CD4-positive, alpha-beta T cell (primary cell): ENCODE results near the gene LRRC75B. TPM values are rescaled to one million over a fixed set of nuclear protein-coding genes. Genes with fewer than 3 reads are reported as not detected.

Experiments
- ATAC-seq: fragments of 200-7000 bp; cut with Tn5 transposase; one replicate; pipeline ENCODE4 v1.10.0; 2022; ENCODE audit warnings: mild to moderate bottlenecking; ENCODE audit not compliant: poor library complexity
- CTCF ChIA-PET: fragments of 350-600 bp; sonication (Branson Sonifier 250); formaldehyde crosslinking; loops from one replicate; lab custom pipeline; 2021; ENCODE audit warnings: antibody characterized with exemption, inconsistent platforms; lab: Charles Lee
- POLR2A ChIA-PET: fragments of 350-600 bp; sonication (Branson Sonifier 250); formaldehyde crosslinking; loops from one replicate; lab custom pipeline; 2021; ENCODE audit warnings: antibody characterized with exemption, inconsistent platforms; lab: Charles Lee
- DNase-seq, 14 experiments: peaks; one replicate each; pipeline ENCODE4 v3.0.0-alpha.2; 2013 to 2020; ENCODE audit warnings: mixed read lengths in 2 of 14
- H3K27ac ChIP-seq, 2 donors: one replicate each; pipeline versions ENCODE4 v1.5.1 to v1.7.0; 2013; ENCODE audit warnings: low read length in 2 of 2, low read depth in 1 of 2, mild to moderate bottlenecking in 1 of 2
- H3K27me3 ChIP-seq, 2 experiments: 1 replicate in 1 of 2; 2 replicates in 1 of 2; pipeline versions ENCODE4 v1.6.1 to v1.7.0; 2013; ENCODE audit warnings: low read length in 2 of 2, control low read depth in 1 of 2, mild to moderate bottlenecking in 1 of 2, moderate library complexity in 1 of 2; ENCODE audit not compliant: insufficient read depth in 2 of 2, control insufficient read depth in 1 of 2
- H3K36me3 ChIP-seq: one replicate; pipeline ENCODE4 v1.6.1; 2013; ENCODE audit warnings: low read length, control low read depth; ENCODE audit not compliant: insufficient read depth
- H3K4me1 ChIP-seq: one replicate; pipeline ENCODE4 v1.6.1; 2013; ENCODE audit warnings: low read length, control low read depth; ENCODE audit not compliant: insufficient read depth
- H3K4me3 ChIP-seq: one replicate; pipeline ENCODE4 v1.5.1; 2013; ENCODE audit warnings: mild to moderate bottlenecking, low read length, moderate library complexity
- H3K9me3 ChIP-seq, 2 experiments: 1 replicate in 1 of 2; 2 replicates in 1 of 2; pipeline versions ENCODE4 v1.6.1 to v1.7.0; 2013; ENCODE audit warnings: low read length in 2 of 2, mild to moderate bottlenecking in 2 of 2, control low read depth in 1 of 2, moderate library complexity in 1 of 2; ENCODE audit not compliant: control insufficient read depth in 1 of 2, insufficient read depth in 1 of 2
- H3K27ac Mint-ChIP-seq: one replicate; pipeline ENCODE4 v1.8.0; 2020; ENCODE audit warnings: mixed read lengths
- H3K27me3 Mint-ChIP-seq: one replicate; pipeline ENCODE4 v1.8.0; 2021; ENCODE audit warnings: mixed read lengths
- H3K36me3 Mint-ChIP-seq: one replicate; pipeline ENCODE4 v1.8.0; 2021; ENCODE audit warnings: low read depth, mixed read lengths
- H3K4me1 Mint-ChIP-seq: one replicate; pipeline ENCODE4 v1.8.0; 2021; ENCODE audit warnings: low read depth, mixed read lengths
- H3K4me3 Mint-ChIP-seq: one replicate; pipeline ENCODE4 v1.8.0; 2020; ENCODE audit warnings: mild to moderate bottlenecking, mixed read lengths
- H3K9me3 Mint-ChIP-seq: one replicate; pipeline ENCODE4 v1.8.0; 2020; ENCODE audit warnings: mixed read lengths
- CTCF ChIP-seq: fragments of 200-600 bp; IDR thresholded peaks from one replicate; pipeline ENCODE4 v1.8.0; 2022; ENCODE audit warnings: antibody characterized with exemption, mild to moderate bottlenecking
- intact Hi-C, 2 experiments: fragments of 100-400 bp; cut with DNase I in 1 of 2; cut with micrococcal nuclease in 1 of 2; formaldehyde crosslinking; loops; one replicate each; pipeline versions ENCODE4 v1.15.1 to v1.9.0; 2023 to 2025; cut with DNase I, micrococcal nuclease
- total RNA-seq, 174 experiments: library from RNA in 2 of 174; stranded (reverse) in 2 of 174; gene quantifications; one replicate each; pipeline ENCODE4 v1.2.3 and lab custom pipeline; 2021 to 2026

Gene LRRC75B
- total RNA-seq, 2 experiments from 2014 or later = not detected

- ATAC-seq (no peak), DNase-seq (no peak)
- H3K36me3 Mint-ChIP-seq = peaks cover 78% of the 10 kb centered on the region
- H3K4me1 ChIP-seq = peaks cover 70% of the 10 kb centered on the region
- no peak overlapping the region for H3K27ac ChIP-seq
- H3K4me3 Mint-ChIP-seq = peak overlapping the region; percentile 63
- no peaks in the 10 kb centered on the region for H3K9me3 Mint-ChIP-seq
- TF ChIP-seq CTCF = no peak
- no peaks in the 10 kb centered on the region for H3K27me3 Mint-ChIP-seq
- ChIA-PET POLR2A (no interaction called here), CTCF (interaction anchor here (0.7 kb wide), 2 partner anchors 35 to 101 kb away, joined by 3 to 4 read pairs; no protein-coding TSS in a partner anchor)
- H3K36me3 ChIP-seq = peaks cover 56% of the 10 kb centered on the region
- H3K27me3 ChIP-seq = no peaks in the 10 kb centered on the region
- H3K4me1 Mint-ChIP-seq = peaks cover 80% of the 10 kb centered on the region
- H3K4me3 ChIP-seq = no peak overlapping the region
- no peak overlapping the region for H3K27ac Mint-ChIP-seq
- no peaks in the 10 kb centered on the region for H3K9me3 ChIP-seq
- intact Hi-C loops = loop anchor here in 1 of 2 experiments (5.0 to 10.0 kb wide), 4 partner anchors 645 to 1415 kb away; partner anchors contain the start of genes DERL3, RAB36 and RSPH14
Measured at GRCh38 chr22:24559471-24559870, 33.4 kb downstream of the LRRC75B start.

- Mint-ChIP-seq H3K27me3 (no peaks in the 10 kb centered on the region), H3K9me3 (no peaks in the 10 kb centered on the region), H3K4me1 (peaks cover 82% of the 10 kb centered on the region), H3K27ac (peak within 1 kb of the TSS; percentile 89), H3K4me3 (peak within 1 kb of the TSS; percentile 97), H3K36me3 (peaks cover 68% of the 10 kb centered on the region)
- ATAC-seq (peak; percentile 83), DNase-seq (peak; percentile 99 to 100 (median 100))
- ChIA-PET CTCF (no interaction called here), POLR2A (interaction anchor here (0.6 to 2.4 kb wide), 8 partner anchors 7 to 698 kb away, joined by 3 to 17 read pairs (median 4); partner anchors contain the start of gene ADORA2A)
- H3K27ac ChIP-seq = peak within 1 kb of the TSS; percentile 97 to 98
- H3K9me3 ChIP-seq = no peaks in the 10 kb centered on the region
- TF ChIP-seq CTCF = no peak
- peaks cover 52% of the 10 kb centered on the region for H3K4me1 ChIP-seq
- peaks cover 29% of the 10 kb centered on the region for H3K36me3 ChIP-seq
- intact Hi-C loops = loop anchor here in 1 of 2 experiments (1.0 to 10.0 kb wide), 5 partner anchors 285 to 1411 kb away; partner anchors contain the start of genes DERL3, RAB36, RSPH14 and SPECC1L
- peak within 1 kb of the TSS; percentile 78 for H3K4me3 ChIP-seq
- H3K27me3 ChIP-seq = no peaks in the 10 kb centered on the region
Measured at GRCh38 chr22:24555165-24556039, 37.5 kb downstream of the LRRC75B start, which contains the start of gene SNRPD3. SNRPD3 (plus strand) TSS chr22:24555999; CDS start chr22:24557675, 1,676 bp downstream.

- H3K27ac ChIP-seq = peak within 1 kb of the TSS; percentile 97 to 98
- ATAC-seq (no peak), DNase-seq (peak in 9 of 14 experiments; percentile 2 to 25 (median 7))
- peak within 1 kb of the TSS; percentile 89 for H3K27ac Mint-ChIP-seq
- POLR2A ChIA-PET = interaction anchor here (0.6 to 2.4 kb wide), 8 partner anchors 13 to 697 kb away, joined by 3 to 17 read pairs (median 4); partner anchors contain the start of gene ADORA2A
- intact Hi-C loops = loop anchor here in 1 of 2 experiments (1.0 to 10.0 kb wide), 6 partner anchors 284 to 1878 kb away; partner anchors contain the start of genes DERL3, RAB36, RSPH14 and SPECC1L
- H3K9me3 Mint-ChIP-seq = no peaks in the 10 kb centered on the region
- H3K4me3 Mint-ChIP-seq = peak within 1 kb of the TSS; percentile 97
- H3K27me3 Mint-ChIP-seq = no peaks in the 10 kb centered on the region
- peaks cover 49% of the 10 kb centered on the region for H3K4me1 ChIP-seq
- H3K36me3 ChIP-seq = peaks cover 31% of the 10 kb centered on the region
- peak within 1 kb of the TSS; percentile 78 for H3K4me3 ChIP-seq
- H3K27me3 ChIP-seq = no peaks in the 10 kb centered on the region
- CTCF ChIA-PET = no interaction called here
- peaks cover 79% of the 10 kb centered on the region for H3K4me1 Mint-ChIP-seq
- peaks cover 63% of the 10 kb centered on the region for H3K36me3 Mint-ChIP-seq
- no peaks in the 10 kb centered on the region for H3K9me3 ChIP-seq
- no peak for TF ChIP-seq CTCF
Measured at GRCh38 chr22:24554313-24555164, 38.3 kb downstream of the LRRC75B start, which contains the start of gene GUCD1. GUCD1 (minus strand) TSS chr22:24555138; CDS start chr22:24554991, 147 bp downstream.
